Fibroblast of upper back skin (primary cell): ENCODE results near the gene DGKG.

Experiments
- DNase-seq: peaks from one replicate; pipeline ENCODE4 v3.0.0-alpha.2; 2013

The DGKG gene

DNA sequence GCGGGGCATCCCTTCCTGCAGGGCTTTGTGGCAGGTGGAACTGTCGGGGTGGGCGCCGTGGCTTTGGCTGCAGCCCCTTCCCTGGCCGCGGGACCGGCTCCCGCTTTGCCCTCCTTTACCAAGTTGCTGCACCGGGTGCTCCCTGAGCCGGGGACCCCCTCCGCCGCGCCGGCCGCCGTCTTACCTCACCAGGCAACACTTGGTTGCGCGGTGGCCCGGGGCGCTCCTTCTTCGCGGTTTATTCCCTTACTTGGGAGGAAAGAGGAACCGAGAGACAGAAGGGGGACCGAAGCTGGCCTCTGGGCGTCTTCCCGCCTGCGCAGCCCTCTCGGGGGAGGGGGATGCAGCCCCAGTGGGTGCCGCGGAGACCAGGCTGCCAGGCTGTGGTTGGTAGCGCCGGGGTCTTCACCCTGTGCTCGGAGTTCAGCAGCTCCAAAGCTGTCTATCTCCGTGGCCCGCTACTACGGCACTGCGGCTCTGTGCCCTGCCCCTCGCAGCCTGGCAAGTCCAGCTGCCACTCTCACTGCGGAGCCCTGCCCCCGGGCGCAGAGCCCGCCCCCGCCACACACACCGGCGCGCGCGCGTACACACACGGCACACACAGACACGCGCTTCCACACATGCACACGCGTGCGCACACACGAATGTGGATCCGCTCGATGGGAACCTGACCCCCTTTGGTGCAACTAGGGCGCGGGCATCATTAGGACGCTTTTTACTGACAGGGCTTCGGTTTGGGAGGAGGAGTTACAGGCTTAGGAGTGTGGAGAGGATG, at the start of gene DGKG:
DGKG (minus strand) TSS at position 473 of the 775 bp plus-strand sequence. CDS start 41,775 bp downstream, outside the sequence.
- DNase-seq, result no peak

DNA sequence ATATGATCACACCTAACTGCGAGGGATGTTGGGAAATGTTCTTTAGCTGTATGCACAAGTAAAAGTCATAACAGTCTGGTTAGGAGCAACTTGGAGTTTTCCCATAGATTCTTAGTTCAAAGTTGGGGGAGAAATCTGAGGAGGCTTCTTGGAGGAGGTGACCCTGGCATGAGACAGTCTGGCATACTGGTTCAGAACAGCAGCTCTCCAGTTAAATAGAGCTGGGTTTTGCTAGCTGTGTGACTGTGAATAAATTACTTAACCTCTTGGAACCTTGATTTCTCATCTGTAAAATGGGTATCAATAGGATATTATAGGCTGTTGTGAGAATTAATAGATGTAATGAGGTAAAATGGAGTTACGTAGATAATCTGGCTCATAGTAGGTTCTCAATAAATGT, 49.1 kb upstream of the DGKG start:
- no peak for DNase-seq

DNA sequence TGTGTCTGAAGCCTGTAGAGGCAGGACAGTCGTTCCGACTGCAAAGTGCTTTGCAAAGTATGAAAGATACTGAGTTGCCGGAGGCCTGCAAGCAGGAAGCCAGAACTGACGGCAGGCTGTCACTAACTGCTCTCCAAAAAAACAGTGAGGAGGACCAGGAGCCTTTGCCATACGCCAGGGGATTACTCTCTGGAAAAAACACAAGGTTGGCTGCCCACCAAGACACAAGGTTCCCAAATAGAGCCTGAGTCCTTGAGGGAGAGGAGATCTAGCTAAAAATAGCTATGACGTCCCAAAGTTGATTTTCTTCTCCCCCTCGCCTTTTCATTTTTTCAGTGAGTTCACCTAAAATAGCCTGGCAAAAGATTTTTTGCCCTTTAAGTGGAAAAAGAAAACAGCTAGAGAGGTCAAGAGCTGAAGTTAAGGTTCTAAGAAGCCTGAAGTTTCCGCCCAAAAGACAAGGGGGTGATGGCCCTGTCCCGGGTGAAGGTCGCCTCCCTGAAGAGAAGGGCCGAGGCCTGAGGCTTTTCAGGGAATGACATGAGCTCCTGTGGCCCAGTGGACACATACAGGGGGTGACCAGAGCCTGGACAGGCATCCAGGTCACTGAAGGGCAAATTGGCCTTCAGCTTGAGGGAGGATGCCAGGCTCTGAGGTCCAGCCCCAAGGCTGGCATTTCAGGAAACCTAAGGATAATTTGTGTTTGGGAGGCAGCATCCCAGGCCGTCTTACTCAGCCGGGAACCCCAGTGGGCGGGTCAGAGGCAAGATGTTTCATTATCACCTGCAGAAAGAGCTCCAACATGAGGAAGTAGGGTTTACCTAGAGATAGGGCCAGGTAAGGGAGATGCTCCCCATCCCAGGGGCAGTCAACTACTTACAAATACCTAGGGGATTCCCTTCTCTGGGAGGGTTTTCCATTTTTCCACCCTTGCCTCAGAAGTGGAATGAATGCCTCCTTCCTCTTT, 44.9 kb upstream of the DGKG start:
- no peak for DNase-seq

DNA sequence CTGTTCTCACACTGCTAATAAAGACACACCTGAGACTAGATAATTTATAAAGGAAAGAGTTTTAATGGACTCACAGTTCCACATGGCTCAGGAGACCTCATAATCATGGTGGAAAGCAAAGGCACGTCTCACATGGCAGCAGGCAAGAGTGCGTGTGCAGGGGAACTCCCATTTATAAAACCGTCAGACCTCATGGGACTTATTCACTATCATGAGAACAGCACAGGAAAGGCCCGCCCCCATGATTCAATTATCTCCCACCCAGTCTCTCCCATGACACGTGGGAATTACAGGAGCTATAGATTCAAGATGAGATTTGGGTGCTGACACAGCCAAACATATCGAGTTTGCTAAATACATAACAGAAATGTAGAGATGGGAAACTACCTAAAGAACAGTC, 39.5 kb upstream of the DGKG start:
- no peak for DNase-seq

DNA sequence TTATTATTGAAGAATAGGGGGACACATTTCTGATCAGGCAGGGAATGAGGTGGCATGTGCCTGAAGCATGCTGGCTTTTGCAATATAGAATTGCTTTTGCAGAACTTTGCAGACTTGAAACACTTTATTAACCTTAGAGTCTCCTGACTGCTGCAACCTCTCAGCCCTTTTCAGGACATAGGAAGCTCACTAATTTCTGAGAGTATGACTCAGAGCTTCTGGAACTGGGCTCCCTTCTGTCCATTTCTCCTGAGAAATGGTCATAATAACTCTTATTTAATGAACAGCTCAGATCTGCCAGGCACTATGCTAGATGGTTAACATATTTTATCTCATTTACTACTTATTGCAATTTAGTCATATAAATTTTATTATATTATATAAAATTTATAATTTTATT, 38.6 kb upstream of the DGKG start:
- DNase-seq, result no peak

DNA sequence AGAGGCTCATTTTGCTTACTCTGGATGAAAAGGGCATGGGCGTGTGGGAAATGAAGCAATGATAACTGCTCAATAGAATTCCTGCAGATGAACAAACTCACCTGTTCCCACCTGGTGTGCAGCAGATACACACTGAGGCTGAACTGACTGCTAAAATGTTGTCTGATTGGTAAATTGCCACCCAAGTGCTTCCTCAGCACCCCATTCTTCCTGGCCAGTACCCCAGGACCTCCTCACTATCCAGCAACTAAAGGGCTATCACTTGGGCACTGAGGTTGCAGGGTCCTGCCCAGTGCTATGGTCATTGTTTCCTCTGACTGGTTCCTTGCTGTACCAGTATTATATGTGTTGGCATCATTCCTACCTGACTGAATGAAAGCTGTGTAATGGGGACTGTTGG, 38.0 kb upstream of the DGKG start:
- no peak for DNase-seq

DNA sequence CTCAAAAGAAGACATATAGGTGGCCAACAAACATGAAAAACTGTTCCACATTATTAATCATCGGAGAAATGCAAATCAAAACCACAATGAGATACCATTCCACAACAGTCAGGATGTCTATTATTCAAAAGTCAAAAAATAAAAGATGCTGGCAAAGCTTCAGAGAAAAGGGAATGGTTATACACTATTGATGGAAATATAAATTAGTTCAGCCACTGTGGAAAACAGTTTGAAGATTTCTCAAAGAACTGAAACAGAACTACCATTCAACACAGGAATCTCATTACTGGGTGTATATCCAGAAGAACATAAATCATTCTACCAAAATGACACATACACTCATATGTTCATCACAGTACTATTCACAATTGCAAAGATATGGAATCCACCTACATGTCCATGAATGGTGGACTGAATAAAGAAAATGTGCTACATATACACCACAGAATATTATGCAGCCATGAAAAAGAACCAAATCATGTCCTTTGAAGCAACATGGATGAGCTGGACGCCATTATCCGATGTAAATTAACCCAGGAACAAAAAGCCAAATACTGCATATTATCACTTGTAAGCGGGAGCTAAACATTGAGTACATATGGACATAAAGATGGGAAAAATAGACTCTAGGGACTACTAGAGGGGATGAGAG, 32.7 kb upstream of the DGKG start:
- no peak for DNase-seq

DNA sequence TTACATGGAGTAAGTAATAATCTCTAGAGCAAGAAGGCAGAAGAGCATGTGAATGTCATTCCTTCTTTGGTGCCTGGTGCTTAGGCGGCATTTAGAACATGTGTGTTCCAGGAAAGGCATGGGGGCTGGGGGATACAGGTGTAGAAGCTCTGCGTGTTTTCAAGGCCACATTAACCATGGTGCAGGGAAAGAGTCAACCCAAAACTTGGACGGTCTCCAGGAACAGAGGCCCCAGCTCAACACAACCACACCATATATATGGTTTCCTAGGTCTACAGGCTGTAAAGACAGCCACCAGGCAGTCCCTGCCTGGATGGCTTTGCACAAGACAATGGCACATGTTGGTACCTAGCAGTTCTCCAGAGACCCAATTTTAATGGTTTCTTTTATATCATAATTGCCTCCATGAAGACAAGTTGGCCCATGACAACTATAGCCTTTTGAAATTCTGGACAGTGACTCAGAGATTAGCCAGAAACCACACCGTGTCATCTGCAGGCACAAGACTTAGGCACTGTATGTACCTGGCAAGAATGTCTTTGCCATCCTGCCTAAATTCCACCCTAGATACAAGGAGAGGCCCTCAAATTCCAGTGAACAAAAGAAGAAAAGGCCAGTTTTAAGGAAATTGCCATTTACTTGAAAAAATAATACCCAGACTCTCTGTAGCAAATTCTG, 25.0 kb upstream of the DGKG start:
- no peak for DNase-seq

DNA sequence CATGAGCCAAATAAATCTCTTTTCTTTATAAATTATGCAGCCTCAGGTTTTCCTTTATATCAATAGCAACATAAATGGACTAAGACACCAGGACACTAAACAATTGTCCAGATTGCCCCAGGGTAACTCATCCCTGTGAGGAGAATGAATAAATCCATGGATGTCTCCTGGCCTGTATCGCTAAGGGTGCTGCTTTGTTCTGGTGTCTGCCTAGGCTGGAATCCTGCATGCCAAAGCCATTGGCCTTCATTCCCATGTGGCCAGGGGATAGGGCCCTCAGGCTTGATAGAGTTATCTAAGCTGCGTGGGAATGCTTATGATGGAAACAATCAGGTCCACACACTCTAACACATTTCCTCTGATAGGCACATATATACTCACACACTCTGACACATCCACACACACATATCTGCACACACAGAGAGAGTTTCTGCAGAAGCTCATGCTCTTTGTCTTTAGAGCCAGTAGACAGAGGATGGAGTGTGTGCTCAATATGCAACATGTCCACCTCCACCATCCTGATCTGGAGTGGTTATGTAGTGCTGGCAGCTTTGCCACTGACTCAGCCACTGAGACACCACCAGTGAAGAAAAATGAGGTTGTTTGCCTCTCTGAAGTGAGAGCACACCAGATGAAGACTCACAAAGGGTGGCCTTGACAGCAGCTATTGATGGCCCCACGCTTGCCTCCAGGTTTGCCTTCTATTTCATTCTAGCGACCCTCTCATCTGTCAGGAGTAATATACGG, 24.0 kb upstream of the DGKG start:
- no peak for DNase-seq

DNA sequence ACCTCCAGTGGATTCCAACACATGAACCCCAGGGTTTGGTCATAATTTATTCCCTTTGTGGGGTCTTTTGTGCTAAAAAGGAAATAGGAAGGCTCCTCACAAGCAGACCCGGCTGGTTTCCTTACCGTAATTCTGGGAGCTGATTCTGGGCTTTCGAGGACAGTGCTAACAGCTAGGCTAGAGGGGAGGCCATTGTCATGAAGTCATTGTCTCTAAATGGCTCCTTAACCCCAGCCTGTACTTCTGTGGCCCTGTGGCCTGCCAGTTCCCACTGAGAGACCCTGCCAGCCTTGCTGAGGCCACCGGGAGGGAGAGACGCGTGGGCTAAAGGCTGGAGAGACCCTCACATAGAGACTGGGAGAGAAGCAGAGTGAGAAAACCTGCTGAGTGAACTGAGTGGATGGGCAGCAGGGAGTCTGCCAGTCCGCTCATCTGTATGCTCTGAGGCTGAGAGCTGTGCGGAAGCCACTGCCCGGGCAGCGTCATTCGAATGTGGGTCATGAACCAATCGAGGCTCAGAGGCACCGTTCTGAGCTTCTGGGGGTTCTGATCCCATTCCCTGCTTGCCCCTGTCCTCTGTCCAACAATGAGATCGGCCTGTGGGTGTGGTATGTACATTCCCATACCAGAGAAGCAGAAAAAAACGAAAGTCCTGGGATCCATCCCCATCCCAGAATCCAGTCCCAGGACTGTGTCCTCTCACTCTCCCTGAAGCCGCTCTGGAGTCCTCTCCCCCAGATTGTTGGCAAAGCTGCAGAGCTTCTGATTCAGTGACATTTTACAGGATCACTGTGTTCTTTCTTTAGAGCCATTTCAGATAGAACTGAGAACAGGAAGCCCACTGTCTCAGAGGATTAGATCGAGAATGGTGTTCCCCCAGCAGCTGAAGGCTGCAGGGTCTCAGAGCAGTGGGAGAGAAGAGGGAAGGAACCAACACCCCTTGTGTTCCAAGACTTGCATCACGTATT, 21.3 kb upstream of the DGKG start:
- DNase-seq, result no peak

DNA sequence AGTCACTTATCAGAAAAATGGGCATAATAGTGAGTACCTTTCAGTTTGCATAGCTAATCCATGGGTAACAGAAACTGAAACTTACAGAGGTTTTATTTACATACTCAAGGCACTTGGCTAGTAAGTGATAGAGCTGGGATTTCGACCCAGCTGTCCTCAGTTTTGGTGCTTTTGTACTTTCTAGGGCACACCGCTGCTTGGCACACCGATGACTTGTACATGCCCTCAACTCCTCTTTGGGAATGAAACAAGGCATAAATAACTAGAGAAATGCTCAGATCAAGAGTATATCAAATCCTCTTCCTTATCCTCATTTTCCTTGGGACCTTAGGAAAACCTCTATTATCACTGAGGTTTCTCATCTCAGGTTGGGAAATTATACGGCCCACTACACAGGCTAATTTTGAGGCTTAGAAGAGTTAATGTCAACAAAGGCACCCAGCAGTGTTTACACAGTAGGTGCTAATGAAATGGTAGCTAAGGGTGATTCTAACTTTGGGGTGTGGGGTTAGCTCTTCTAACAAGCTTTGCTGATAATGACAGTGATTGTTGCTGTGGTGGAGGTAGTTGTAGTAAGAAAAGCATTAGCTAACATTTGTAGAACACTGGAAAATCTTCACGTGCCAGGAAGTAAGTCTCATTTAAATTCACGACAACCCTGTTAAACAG, 20.3 kb upstream of the DGKG start:
- DNase-seq, result no peak

DNA sequence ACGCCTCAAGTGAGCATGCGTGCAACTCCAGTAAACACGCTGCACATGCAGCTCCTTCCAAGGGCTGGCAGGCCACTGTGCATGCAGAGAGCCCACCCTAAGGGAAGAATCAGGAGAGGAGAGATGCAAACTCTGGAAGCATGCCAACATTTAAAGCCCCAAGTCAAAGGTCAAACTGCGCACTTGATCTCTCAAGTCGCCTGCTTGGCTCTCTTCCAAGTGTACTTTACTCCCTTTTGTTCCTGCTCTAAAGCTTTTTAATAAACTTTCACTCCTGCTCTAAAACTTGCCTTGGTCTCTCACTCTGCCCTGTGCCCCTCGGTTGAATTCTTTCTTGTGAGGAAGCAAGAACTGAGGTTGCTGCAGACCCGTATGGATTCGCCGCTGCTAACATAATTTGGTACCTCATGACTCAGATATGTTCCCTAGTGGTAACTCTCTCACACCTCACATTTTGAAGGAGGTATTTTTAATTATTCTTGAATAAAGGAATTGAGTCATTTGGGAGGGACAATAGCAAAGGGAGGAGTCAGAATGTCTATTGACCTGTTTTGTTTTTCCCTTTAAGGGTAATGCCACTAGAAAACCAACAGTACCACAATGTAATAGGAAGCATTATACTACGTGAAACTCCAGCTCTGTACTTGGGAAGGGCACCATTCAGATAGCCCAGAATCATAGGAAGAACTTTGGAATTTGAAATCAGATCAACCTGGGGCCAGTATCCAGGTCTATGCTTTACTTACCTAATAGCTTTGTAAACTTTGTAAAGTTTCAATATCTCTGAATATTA, 19.6 kb upstream of the DGKG start:
- DNase-seq, result no peak

DNA sequence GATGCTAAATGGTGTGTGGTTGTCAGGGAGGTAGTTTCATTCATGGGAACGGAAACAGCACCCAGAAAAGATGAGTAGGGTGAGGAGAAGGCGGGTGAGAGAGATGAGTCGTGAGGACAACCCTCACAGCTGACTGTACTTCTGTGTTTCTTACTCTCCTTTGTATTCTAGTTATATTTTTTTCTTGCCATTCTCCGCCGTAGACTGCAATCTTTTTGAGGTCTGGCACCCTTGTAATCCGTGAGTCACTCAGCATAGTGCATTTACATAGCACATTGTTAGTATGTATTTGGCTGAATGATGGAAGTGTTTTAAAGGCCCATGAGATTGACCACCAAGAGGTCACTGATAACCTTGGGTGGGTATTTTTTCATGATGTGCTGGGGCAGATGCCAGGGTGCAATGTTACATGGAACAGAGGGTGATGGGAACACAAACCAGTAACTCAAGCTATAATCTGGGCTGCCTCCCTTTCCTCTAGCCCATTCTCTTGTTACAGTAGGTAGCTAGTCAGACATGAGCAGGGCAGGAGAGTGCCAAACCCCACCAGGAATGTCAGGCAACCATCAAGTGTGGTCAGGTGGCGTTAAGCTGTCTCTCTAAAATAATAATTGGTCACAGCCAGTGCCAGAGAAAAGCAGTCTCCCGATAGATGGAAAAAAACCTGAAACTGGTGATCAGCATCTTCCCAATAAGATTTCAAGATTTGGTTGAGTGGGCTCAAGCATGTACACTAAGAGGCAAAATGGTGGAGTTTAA, 18.8 kb upstream of the DGKG start:
- DNase-seq, result peak; percentile 6

DNA sequence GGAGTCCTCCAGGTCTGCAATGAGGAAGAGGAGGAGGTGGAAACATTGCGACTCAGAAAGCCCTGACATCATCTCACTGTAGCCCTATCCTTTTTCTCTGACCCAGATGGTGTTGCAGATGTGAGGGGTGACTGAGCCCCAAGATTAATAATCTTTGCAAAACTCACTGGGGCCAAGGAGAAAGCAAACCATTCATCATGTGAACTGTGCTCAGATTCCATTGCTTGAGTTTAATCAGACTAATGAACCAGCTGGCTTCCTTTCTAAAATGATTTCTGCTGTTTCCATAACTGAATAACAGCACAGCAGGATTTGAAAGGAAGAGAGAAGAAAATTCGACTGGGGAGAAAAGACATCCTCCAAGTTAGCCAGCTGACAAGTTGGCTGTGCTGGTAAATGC, 13.4 kb upstream of the DGKG start:
- DNase-seq, result no peak

DNA sequence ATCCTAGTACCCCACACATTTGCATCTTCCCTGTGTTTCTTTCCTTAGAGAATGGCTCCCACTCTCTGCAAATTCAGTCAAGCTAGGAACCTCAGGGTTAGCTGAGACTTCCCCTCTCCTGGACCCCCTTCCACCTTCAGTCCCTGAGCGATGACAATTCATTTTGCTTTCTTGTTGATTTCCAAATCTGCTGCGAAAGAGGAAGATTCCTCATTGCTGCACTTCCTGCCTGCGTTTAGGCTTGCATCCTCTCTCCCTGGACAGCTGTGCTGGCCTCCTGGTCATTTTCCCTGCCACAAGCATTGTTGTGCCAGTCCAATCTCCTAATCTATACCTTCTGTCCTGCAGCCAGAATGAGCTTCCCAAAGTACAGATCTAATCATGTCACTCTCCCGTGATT, 12.3 kb upstream of the DGKG start:
- no peak for DNase-seq

DNA sequence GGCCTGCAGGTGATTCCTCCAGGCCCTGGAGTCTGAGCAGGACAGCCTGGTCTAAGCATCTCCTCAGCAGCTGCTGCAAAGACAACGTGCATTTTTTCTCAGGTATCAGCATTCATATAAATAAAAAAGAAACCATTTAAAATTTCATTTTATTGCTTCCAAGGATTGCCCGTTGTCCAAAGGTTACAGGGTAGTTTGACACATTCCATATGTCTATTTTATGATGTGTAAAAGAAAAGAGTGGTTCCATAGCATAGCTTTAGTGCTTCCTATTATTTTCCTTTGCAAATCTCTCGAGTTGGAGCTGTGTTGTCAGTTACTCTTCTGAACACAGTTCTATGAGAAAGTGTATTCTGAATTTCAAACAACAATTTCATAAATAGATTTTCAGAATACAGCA, 7.2 kb upstream of the DGKG start:
- DNase-seq, result no peak

DNA sequence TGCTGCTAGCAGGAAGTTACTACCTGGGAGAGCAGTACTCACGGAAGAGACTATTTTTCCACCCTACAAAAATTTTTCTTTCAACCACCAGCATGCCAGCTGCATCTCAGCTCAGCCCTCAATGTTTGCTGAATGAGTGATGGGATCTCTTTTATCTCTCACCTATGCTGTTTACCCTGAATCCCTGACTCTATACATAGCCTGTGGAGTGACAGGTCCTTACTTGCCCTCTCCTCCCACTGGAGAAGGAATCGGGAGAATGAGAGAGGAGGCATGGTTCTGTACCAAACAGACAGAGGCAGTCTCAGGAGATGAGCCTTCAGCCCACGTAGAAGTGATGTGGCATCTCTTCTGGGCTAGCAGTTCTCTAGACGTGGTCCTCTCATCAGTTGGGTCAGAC, 6.7 kb upstream of the DGKG start:
- no peak for DNase-seq

DNA sequence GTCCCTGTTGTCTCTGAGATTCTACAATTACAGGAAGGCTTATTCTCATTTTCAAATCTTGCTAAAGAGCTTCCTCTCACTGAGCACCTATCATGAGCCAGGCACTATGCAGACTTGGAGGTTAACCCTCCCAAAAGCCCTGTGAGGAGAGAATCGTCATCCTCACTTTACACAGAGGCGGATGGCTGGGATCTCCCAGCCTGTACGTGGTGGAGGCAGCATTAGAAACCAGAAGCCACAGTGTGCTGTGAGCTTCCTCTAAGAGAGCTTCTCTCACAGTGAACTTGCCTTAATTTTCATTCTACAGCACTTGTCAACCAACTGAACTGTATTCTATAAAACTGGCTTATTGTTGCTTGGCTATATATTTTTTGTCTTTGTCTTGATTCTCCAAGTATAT, 6.1 kb upstream of the DGKG start:
- no peak for DNase-seq

DNA sequence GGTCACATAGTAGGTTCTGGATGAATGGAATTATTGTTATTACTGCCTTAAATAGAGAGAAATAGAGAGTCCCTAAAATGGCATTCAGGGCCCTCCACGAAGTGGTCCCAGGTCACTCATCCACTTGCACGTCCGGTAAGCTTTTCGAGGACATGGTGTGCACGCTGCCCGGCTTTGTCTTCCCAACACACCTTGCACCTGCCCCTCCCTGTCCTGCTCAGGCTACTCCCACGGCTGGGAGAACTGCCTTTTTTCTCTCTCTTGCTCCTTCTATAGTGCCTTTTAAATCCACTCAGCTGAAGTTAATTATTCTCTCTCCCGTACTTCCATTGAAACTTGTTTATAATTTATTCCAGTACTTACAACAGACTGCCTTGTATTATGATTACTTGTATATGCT, 5.6 kb upstream of the DGKG start:
- DNase-seq, result no peak
